DND-41 (cell line): Measurements from ENCODE around the gene SIPA1L2.

ENCODE experiments used
- CTCF ChIP-seq: IDR thresholded peaks from 2 replicates; pipeline ENCODE4 v1.5.1; 2012; ENCODE audit warnings: borderline replicate concordance, low read length, moderate library complexity, mild to moderate bottlenecking; ENCODE audit not compliant: poor library complexity, severe bottlenecking; ENCODE audit errors: extremely low read depth
- EZH2 ChIP-seq: IDR thresholded peaks from 3 replicates; pipeline ENCODE4 v1.6.1; 2012; ENCODE audit warnings: borderline replicate concordance, low read depth, mild to moderate bottlenecking, moderate library complexity, low read length, inconsistent platforms; ENCODE audit not compliant: severe bottlenecking

DNA sequence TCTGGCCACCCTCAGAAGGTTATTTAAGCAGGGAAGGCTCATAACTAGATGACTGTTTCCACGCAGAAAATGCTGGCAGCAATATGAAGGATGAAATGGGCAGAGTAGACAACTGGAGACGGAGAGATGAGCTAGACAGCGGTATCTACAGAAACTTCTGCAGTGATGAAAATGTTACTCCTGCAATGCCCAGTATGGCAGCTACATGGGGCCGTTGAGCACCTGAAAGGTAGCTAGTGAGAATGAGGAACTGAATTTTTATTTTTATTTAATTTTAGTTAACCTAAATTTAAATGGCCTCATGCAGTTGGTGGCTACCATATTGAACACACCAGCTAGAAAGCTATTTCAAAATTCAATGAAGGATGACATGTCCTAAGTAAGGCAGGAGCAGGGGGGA, 27.3 kb downstream of the SIPA1L2 start:
- TF ChIP-seq EZH2 = no peak
- TF ChIP-seq CTCF = peak; percentile 45
